LNCAP (cell line): ENCODE results near the gene PEF1.

Source experiments
- TF ChIP-seq, protein P1 (sequence below): fragments of 450-650 bp; IDR thresholded peaks from 2 replicates; pipeline ENCODE4 v1.5.1; 2017; ENCODE audit warnings: mild to moderate bottlenecking

PEF1 gene

DNA sequence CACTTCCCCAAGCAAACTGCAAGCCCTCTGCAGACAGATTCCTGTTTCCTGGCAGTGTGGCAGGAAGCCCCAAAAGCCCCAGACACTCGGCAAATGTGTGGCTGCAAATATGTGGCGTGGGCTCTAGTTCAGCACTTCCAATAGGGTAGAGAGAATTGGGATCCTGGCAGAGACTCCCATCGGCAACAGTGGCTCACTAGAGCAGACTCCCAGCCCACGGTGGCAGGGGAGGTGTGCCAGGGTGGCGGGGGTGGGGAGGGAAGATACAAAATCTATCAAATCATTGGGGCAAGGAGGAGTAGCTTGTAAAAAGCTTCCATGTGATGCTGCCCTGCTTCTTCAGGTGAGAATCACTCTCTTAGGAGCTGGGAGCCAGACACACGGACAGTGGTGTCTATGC, 33.3 kb upstream of the PEF1 start:
- TF ChIP-seq, protein P1, sequence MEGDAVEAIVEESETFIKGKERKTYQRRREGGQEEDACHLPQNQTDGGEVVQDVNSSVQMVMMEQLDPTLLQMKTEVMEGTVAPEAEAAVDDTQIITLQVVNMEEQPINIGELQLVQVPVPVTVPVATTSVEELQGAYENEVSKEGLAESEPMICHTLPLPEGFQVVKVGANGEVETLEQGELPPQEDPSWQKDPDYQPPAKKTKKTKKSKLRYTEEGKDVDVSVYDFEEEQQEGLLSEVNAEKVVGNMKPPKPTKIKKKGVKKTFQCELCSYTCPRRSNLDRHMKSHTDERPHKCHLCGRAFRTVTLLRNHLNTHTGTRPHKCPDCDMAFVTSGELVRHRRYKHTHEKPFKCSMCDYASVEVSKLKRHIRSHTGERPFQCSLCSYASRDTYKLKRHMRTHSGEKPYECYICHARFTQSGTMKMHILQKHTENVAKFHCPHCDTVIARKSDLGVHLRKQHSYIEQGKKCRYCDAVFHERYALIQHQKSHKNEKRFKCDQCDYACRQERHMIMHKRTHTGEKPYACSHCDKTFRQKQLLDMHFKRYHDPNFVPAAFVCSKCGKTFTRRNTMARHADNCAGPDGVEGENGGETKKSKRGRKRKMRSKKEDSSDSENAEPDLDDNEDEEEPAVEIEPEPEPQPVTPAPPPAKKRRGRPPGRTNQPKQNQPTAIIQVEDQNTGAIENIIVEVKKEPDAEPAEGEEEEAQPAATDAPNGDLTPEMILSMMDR, result no peak

DNA sequence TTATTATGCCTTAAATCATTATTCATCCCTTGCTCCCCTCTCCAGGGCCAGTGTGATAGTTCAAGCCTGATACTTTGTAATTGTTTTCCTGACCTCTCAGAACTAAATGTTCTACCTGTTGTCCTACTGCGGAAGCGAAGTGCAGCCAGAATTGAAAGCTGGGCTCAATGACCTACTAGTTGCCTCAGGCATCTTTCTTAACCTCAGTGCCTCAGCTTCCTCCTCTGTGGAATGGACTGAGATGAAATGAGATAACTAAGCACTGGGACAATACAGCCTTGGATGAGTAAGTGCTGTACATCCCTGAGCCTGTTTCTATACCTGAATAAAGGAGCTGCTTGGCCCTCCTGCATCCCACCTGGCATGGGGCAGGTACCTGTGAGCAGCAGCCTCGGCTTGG, 32.7 kb upstream of the PEF1 start:
- TF ChIP-seq, protein P1, result no peak

DNA sequence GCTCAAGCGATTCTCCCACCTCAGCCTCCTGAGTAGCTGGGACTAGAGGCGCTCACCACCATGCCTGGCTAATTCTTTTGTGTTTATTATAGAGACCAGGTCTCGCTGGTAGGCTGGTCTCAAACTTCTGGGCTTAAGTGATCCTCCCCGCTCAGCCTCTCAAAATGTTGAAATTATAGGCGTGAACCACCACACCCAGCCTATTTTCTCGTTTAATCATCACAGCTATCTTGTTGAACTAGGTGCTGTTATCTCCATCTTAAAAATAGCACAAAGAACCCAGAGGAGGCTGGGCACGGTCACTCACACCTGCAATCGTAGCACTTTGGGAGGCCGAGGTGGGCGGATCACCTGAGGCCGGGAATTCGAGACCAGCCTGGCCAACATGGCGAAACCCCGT, 31.1 kb upstream of the PEF1 start:
- TF ChIP-seq, protein P1, result no peak

GRCh38 chr1:31675161-31675560, 30.5 kb upstream of the PEF1 start:
- TF ChIP-seq, protein P1, result no peak

GRCh38 chr1:31674626-31675025, 29.9 kb upstream of the PEF1 start:
- TF ChIP-seq, protein P1, result no peak

DNA sequence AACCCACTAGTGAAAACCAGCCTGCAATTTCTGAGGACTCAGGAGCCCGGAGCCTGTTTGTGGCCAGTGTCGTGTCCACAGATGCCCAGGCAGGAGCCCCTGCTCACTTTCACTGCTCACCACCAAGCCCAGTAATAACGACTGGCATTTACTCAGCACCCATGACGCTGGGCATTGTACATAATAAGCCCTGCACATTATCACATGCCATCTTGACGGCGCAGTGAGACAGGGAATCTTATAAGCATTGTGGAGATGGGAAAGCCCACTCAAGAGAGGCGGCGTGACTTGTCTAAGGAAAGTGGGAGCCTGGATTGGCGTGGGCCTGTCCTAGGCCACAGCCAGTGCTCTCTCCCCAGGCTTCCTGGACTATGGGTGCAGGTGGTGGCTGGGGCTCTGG, 28.8 kb upstream of the PEF1 start:
- TF ChIP-seq, protein P1, result no peak

DNA sequence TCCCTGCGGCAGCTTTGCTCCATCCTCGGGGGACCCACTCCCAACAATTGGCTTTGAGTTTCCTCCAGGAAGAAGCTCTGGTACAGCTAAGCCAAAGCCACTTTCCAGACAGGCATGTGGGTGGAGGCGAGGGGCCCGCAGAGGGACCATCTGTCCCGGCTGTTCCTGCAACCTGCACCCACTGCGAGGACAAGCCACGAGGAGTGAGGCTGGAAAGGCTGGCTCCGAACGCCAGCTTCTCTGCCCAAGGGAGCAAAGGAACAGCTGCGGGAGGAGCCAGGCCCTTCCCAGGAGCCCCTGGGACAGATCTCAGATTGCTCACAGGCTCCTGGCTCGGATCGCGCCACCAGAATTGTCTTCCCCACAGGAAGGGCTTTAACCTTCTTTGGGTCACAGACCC, 28.3 kb upstream of the PEF1 start:
- TF ChIP-seq, protein P1, result no peak

DNA sequence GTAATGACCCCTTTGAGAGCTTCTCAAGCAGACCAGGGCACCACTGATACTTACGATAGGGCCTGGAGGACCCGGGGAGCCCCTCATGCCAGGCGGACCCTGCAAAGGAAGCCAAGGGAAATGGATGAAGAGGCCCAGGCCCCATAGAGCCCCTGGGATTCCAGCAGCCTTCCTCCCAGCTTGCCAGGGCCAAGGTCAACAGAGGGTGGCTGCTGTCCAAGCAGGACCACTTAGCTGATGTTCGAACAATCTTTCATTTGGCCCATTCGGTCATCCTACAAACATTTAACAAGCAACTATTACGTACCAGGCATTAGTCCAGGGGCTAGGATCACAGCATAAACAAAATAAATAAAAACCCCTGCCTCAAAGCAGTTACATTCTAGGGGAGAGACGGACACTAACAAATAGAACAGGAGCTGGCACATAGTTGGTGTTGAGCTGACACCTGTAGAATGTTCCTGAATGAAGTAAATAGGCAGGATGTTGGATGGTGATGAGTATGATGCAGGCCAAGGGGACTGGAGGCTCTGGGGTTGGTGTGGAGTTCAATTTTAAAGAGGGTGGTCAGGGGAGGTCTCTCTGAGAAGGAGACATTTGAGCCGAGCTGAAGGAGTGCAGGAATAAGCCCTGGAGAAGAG, 27.0 kb upstream of the PEF1 start:
- TF ChIP-seq, protein P1, result no peak
